Heart right ventricle (tissue), 16 donors: ENCODE results near the gene ERCC2. TPM values are rescaled to one million over a fixed set of nuclear protein-coding genes. Genes with fewer than 3 reads are reported as not detected.
A peak's percentile ranks its signal among the peaks of the same experiment; 100 is the strongest.

Experiments
- ATAC-seq, 8 donors: fragments of 200-7000 bp; cut with Tn5 transposase; one replicate each; pipeline ENCODE4 v1.9.1; 2020; ENCODE audit warnings: mild to moderate bottlenecking in 8 of 8, moderate library complexity in 8 of 8, moderate number of reproducible peaks in 1 of 8
- DNase-seq, 2 donors: peaks; one replicate each; pipeline ENCODE4 v3.0.0-alpha.2; 2020
- H3K27ac ChIP-seq, 10 donors: fragments of 200-600 bp; sonication (generic) in 2 of 10; one replicate each; pipeline versions ENCODE4 v1.5.0 to v1.8.0; 2020 to 2022; ENCODE audit warnings: mild to moderate bottlenecking in 3 of 10
- H3K27me3 ChIP-seq, 7 donors: fragments of 200-600 bp; one replicate each; pipeline ENCODE4 v1.8.0; 2021 to 2022; ENCODE audit warnings: mild to moderate bottlenecking in 2 of 7
- H3K36me3 ChIP-seq, 9 donors: fragments of 200-600 bp; sonication (generic) in 1 of 9; one replicate each; pipeline versions ENCODE4 v1.5.0 to v1.8.0; 2020 to 2022; ENCODE audit warnings: mild to moderate bottlenecking in 2 of 9
- H3K4me1 ChIP-seq, 9 donors: fragments of 200-600 bp; sonication (generic) in 1 of 9; one replicate each; pipeline versions ENCODE4 v1.5.0 to v1.8.0; 2020 to 2022; ENCODE audit warnings: mild to moderate bottlenecking in 4 of 9
- H3K4me3 ChIP-seq, 10 donors: fragments of 200-600 bp; sonication (generic) in 2 of 10; one replicate each; pipeline versions ENCODE4 v1.5.0 to v1.8.0; 2020 to 2022; ENCODE audit warnings: mild to moderate bottlenecking in 7 of 10, moderate library complexity in 2 of 10
- H3K9me3 ChIP-seq, 11 donors: fragments of 200-600 bp in 10 of 11; sonication (generic) in 2 of 11; one replicate each; pipeline versions ENCODE4 v1.5.0 to v1.8.0; 2013 to 2022; ENCODE audit warnings: mild to moderate bottlenecking in 2 of 11, control low read depth in 1 of 11, moderate library complexity in 1 of 11
- WGBS, 2 donors: extraction: QIAGEN DNeasy Blood & Tissue Kit; methylation state at CpG; one replicate each; pipeline ENCODE4 v1.1.7; 2013; ENCODE audit warnings: inconsistent platforms in 1 of 2; 5-methylcytosine and 5-hydroxymethylcytosine counted together
- intact Hi-C, 10 donors: fragments of 100-400 bp; cut with DNase I; formaldehyde crosslinking; loops; one replicate each; pipeline versions ENCODE4 v1.11.1 to v1.14.2; 2022
- polyA plus RNA-seq, 2 donors: library from polyadenylated mRNA; stranded (reverse); fragments of 200-250 nt; gene quantifications; one replicate each; pipeline ENCODE4 v1.2.3, GENCODE V29; 2013
- total RNA-seq, 10 donors: library from RNA; stranded (reverse); fragmentation: NEBNext Ultra II Directional in 3 of 10; extraction: Animal tissue kit (Norgen Biotek cat#: 25700) in 3 of 10; gene quantifications; one replicate each; pipeline versions ENCODE4 v1.2.1 to v1.2.4, GENCODE V29; 2021 to 2023
- TF ChIP-seq, protein P1 (sequence below), 9 donors: fragments of 200-600 bp; sonication (generic) in 2 of 9; IDR thresholded peaks; one replicate each; pipeline versions ENCODE4 v1.5.0 to v1.8.0; 2021 to 2022; ENCODE audit warnings: antibody characterized with exemption in 9 of 9, mild to moderate bottlenecking in 5 of 9, moderate library complexity in 1 of 9
- donor health status: Arrhythmogenic right ventricular cardiomyopathy.
- donor health status: ischemic (EF 13 %, LVEDD 7.1; RV severe dilation, severe dysfunction).
- donor health status: healthy with polysubstance abuse.
- donor health status: DM: no; HTN: yes; CAD: no.
- donor health status: DM: no; HTN: no; CAD: no.
- donor health status: ischemic (EF 25% LVEDD 6.9; RV normal size, moderate dysfunction).
- donor health status: ischemic (EF 25% LVEDD 5.7; RV mildly dilated, moderate dysfunction).
- donor health status: healthy.
- donor health status: DM: yes; HTN: yes; CAD: no.
- donor health status: Ischemic cardiomyopathy.
- donor health status: ischemic (EF 35%, LVEDD 5.7; RV mildly dilated, moderate dysfunction).
- donor health status: nonischemic (EF 11% LVEDD 7.7; RV severe dilation, severe dysfunction).
- donor health status: DM: yes; HTN: yes; CAD: no.
- donor health status: PGD.
- donor health status: ischemic (EF 29% LVEDD 5.4; RV normal size, mild dysfunction).
- donor health status: nonischemic (EF 23%, LVEDD 6.1; RV moderate dilation, normal function).

Gene ERCC2
- total and polyA plus RNA-seq, 12 donors = 6.5 to 15.2 (median 13.7) TPM

- no peak for ATAC-seq
- DNase-seq = no peak
- H3K27me3 ChIP-seq = no peaks in the 10 kb centered on the region
- intact Hi-C loops = no loop called here
- H3K4me1 ChIP-seq = peaks cover 0 to 15% (median 9%) of the 10 kb centered on the region in 9 donors
- H3K9me3 ChIP-seq = no peaks in the 10 kb centered on the region
- H3K27ac ChIP-seq = no peak overlapping the region
- H3K36me3 ChIP-seq = peaks cover 0 to 17% (median 0%) of the 10 kb centered on the region in 9 donors
- no peak overlapping the region for H3K4me3 ChIP-seq
- TF ChIP-seq, protein P1, sequence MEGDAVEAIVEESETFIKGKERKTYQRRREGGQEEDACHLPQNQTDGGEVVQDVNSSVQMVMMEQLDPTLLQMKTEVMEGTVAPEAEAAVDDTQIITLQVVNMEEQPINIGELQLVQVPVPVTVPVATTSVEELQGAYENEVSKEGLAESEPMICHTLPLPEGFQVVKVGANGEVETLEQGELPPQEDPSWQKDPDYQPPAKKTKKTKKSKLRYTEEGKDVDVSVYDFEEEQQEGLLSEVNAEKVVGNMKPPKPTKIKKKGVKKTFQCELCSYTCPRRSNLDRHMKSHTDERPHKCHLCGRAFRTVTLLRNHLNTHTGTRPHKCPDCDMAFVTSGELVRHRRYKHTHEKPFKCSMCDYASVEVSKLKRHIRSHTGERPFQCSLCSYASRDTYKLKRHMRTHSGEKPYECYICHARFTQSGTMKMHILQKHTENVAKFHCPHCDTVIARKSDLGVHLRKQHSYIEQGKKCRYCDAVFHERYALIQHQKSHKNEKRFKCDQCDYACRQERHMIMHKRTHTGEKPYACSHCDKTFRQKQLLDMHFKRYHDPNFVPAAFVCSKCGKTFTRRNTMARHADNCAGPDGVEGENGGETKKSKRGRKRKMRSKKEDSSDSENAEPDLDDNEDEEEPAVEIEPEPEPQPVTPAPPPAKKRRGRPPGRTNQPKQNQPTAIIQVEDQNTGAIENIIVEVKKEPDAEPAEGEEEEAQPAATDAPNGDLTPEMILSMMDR (IDR thresholded peaks at IDR 0.05) = no peak
- 92 to 95% methylated on average over 11 of the region's 11 CpGs for WGBS, 2 donors
These were observed 1.5 kb downstream of the ERCC2 start for GRCh38 chr19:45368737-45369340.

GRCh38 chr19:45368127-45368526, 2.2 kb downstream of the ERCC2 start:
- TF ChIP-seq, protein P1 (IDR thresholded peaks at IDR 0.05) = no peak
- DNase-seq (no peak), ATAC-seq (no peak)
- Histone ChIP-seq H3K27ac (no peak overlapping the region), H3K9me3 (no peaks in the 10 kb centered on the region), H3K36me3 (peaks cover 0 to 24% (median 0%) of the 10 kb centered on the region in 9 donors), H3K27me3 (no peaks in the 10 kb centered on the region), H3K4me3 (no peak overlapping the region), H3K4me1 (peaks cover 0 to 15% (median 9%) of the 10 kb centered on the region in 9 donors)
- WGBS, 2 donors = 95 to 96% methylated on average over 4 of the region's 4 CpGs
- intact Hi-C loops = no loop called here

GRCh38 chr19:45364696-45365095, 5.7 kb downstream of the ERCC2 start:
- ATAC-seq = no peak
- TF ChIP-seq, protein P1 (IDR thresholded peaks at IDR 0.05) = no peak
- no peak for DNase-seq
- H3K27me3 ChIP-seq = no peaks in the 10 kb centered on the region
- no peak overlapping the region for H3K4me3 ChIP-seq
- no peaks in the 10 kb centered on the region for H3K9me3 ChIP-seq
- intact Hi-C loops = no loop called here
- peaks cover 0 to 57% (median 7%) of the 10 kb centered on the region in 9 donors for H3K36me3 ChIP-seq
- 89 to 93% methylated on average over 12 of the region's 12 CpGs for WGBS, 2 donors
- peaks cover 0 to 6% (median 0%) of the 10 kb centered on the region in 9 donors for H3K4me1 ChIP-seq
- H3K27ac ChIP-seq = no peak overlapping the region

DNA sequence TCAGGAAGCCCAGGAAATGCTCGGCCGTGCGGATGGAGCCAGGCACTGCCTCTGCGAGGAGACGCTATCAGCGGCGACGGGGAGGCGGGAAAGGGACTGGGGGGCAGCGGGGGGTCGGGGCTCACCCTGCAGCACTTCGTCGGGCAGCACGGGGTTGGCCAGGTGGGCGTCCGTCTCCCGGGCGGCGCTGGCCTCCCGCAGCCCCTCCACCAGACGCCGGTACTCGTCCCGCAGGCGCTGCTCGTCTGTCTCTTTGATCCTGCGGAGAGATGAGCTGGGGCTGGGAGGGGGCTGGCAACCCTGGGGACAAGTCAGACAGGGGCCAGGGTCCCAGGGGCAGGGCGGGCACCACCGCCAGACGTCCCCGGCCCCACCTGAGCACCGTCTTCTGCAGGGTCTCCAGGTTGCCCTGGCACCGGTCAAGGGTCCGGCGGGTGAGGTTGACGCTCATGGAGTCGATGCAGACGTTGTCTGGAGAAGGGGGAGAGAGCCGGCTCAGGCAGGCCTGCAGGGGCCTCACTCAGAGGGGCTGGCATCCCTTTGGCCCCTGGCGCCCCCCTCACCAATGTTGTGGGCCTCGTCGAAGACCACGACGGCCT, 6.4 kb downstream of the ERCC2 start:
- intact Hi-C loops = no loop called here
- TF ChIP-seq, protein P1 (IDR thresholded peaks at IDR 0.05) = no peak
- 92 to 93% methylated on average over 43 to 44 of the region's 44 CpGs for WGBS, 2 donors
- ATAC-seq (peak in 1 of 8 donors; percentile 22), DNase-seq (no peak)
- Histone ChIP-seq H3K27ac (no peak overlapping the region), H3K4me1 (no peaks in the 10 kb centered on the region), H3K9me3 (no peaks in the 10 kb centered on the region), H3K36me3 (peaks cover 0 to 64% (median 7%) of the 10 kb centered on the region in 9 donors), H3K27me3 (no peaks in the 10 kb centered on the region), H3K4me3 (no peak overlapping the region)
